T-cell (primary cell): Measurements from ENCODE around the gene GOLGA8S. TPM values are rescaled to one million over a fixed set of nuclear protein-coding genes. Genes with fewer than 3 reads are reported as not detected.
"Not testable (repeated sequence)": the region's sequence is repeated elsewhere in the genome, so short reads cannot be mapped to it uniquely, and the experiment has no call there.

ENCODE experiments used
- ATAC-seq, 4 experiments: fragments of 200-7000 bp in 3 of 4; fragments of 150-1000 bp in 1 of 4; cut with Tn5 transposase; replicated peaks in 1 of 4; 1 replicate in 3 of 4; 2 replicates in 1 of 4; pipeline ENCODE4 v1.10.0; 2021; ENCODE audit warnings: moderate library complexity in 3 of 4, mild to moderate bottlenecking in 2 of 4, moderate number of reproducible peaks in 1 of 4
- CTCF ChIA-PET, 2 donors: fragments of 300-600 bp; sonication (Branson Sonifier 250); formaldehyde crosslinking; loops; one replicate each; lab custom pipeline; 2022; ENCODE audit warnings: antibody characterized with exemption in 2 of 2; lab: Charles Lee
- POLR2A ChIA-PET, 2 donors: fragments of 300-600 bp; sonication (Branson Sonifier 250); formaldehyde crosslinking; loops; one replicate each; lab custom pipeline; 2022; ENCODE audit warnings: antibody characterized with exemption in 2 of 2; lab: Charles Lee
- DNase-seq, 35 experiments: peaks; one replicate each; pipeline versions ENCODE4 v3.0.0 to v3.0.0-alpha.2; 2013 to 2023
- H3K27ac ChIP-seq: one replicate; pipeline ENCODE4 v1.5.1; 2013; ENCODE audit warnings: low read length
- H3K27me3 ChIP-seq, 2 experiments: replicated peaks in 1 of 2; 1 replicate in 1 of 2; 2 replicates in 1 of 2; pipeline versions ENCODE4 v1.6.1 to v1.7.0; 2013; ENCODE audit warnings: low read length in 1 of 2, mixed read lengths in 1 of 2; ENCODE audit not compliant: control insufficient read depth in 2 of 2, insufficient read depth in 2 of 2; ENCODE audit errors: extremely low read depth in 1 of 2
- H3K36me3 ChIP-seq, 2 donors: 1 replicate in 1 of 2; 2 replicates in 1 of 2; pipeline versions ENCODE4 v1.6.1 to v1.7.0; 2013; ENCODE audit warnings: low read length in 1 of 2; ENCODE audit not compliant: control insufficient read depth in 2 of 2, insufficient read depth in 1 of 2; ENCODE audit errors: extremely low read depth in 1 of 2
- H3K4me1 ChIP-seq, 2 experiments: 1 replicate in 1 of 2; 2 replicates in 1 of 2; pipeline versions ENCODE4 v1.6.1 to v1.7.0; 2013; ENCODE audit warnings: low read length in 2 of 2, mixed read lengths in 1 of 2; ENCODE audit not compliant: insufficient read depth in 2 of 2, control insufficient read depth in 1 of 2; ENCODE audit errors: extremely low read depth in 1 of 2
- H3K4me3 ChIP-seq, 2 donors: 1 replicate in 1 of 2; 2 replicates in 1 of 2; pipeline versions ENCODE4 v1.5.1 to v1.7.0; 2013; ENCODE audit warnings: mild to moderate bottlenecking in 2 of 2, low read length in 1 of 2, moderate library complexity in 1 of 2; ENCODE audit not compliant: control insufficient read depth in 1 of 2; ENCODE audit errors: extremely low read depth in 1 of 2
- H3K9me3 ChIP-seq: 2 replicates; pipeline ENCODE4 v1.7.0; 2013
- H3K27ac Mint-ChIP-seq, 2 donors: one replicate each; pipeline ENCODE4 v1.8.0; 2020 to 2021; ENCODE audit warnings: mild to moderate bottlenecking in 2 of 2, mixed read lengths in 2 of 2
- H3K27me3 Mint-ChIP-seq, 2 donors: one replicate each; pipeline ENCODE4 v1.8.0; 2021 to 2022; ENCODE audit warnings: mixed read lengths in 2 of 2
- H3K36me3 Mint-ChIP-seq: one replicate; pipeline ENCODE4 v1.8.0; 2021; ENCODE audit warnings: mixed read lengths
- H3K4me1 Mint-ChIP-seq, 3 donors: one replicate each; pipeline ENCODE4 v1.8.0; 2020 to 2022; ENCODE audit warnings: mixed read lengths in 3 of 3, mild to moderate bottlenecking in 1 of 3
- H3K4me3 Mint-ChIP-seq, 3 donors: one replicate each; pipeline ENCODE4 v1.8.0; 2020 to 2022; ENCODE audit warnings: mild to moderate bottlenecking in 3 of 3, mixed read lengths in 3 of 3, moderate library complexity in 3 of 3
- H3K9me3 Mint-ChIP-seq, 3 donors: one replicate each; pipeline ENCODE4 v1.8.0; 2020 to 2022; ENCODE audit warnings: mixed read lengths in 3 of 3
- WGBS: methylation state at CpG from one replicate; pipeline ENCODE4 v1.1.5; 2013; ENCODE audit warnings: missing lambda C conversion rate; ENCODE audit not compliant: insufficient coverage; 5-methylcytosine and 5-hydroxymethylcytosine counted together
- total RNA-seq, 35 experiments: library from RNA in 6 of 35; stranded (reverse) in 6 of 35; fragments of 120-200 nt in 1 of 35; gene quantifications; one replicate each; pipeline versions ENCODE4 v1.2.1 to v1.2.4 and lab custom pipeline; 2013 to 2026

The GOLGA8S gene
- total RNA-seq, 5 donors from 2014 or later (not counting 1 experiment from before 2014, with no cell fraction given): 0.30 to 0.60 (median 0.32) TPM

DNA sequence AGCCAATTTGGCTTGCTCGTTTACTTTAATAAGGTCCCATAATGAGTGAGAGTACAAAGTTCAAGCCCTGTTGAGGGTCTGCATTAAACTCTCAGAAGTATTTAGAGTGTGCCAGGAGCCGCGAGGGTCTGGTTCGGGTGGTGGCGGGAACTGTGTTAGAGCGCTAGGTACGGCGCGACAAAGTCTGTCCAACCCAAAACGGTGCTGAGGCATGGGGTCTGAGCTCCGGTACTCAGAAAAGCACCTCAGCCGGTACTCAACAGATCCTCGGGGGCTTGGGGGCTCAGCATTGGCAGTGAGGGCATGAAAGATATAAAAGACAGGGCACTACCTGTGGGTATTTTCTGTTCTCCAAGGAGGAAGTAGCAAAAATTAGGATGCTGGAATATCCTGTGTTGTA lies 24.4 kb downstream of the GOLGA8S start:
- POLR2A ChIA-PET, H3K27ac Mint-ChIP-seq, H3K27ac ChIP-seq, H3K9me3 Mint-ChIP-seq, ATAC-seq, H3K36me3 Mint-ChIP-seq, H3K4me3 Mint-ChIP-seq, H3K27me3 ChIP-seq, DNase-seq, H3K27me3 Mint-ChIP-seq, H3K9me3 ChIP-seq, H3K36me3 ChIP-seq, CTCF ChIA-PET, H3K4me1 ChIP-seq, H3K4me1 Mint-ChIP-seq, H3K4me3 ChIP-seq: not testable (repeated sequence)
- 43% methylated on average over 1 of the region's 13 CpGs for WGBS

DNA sequence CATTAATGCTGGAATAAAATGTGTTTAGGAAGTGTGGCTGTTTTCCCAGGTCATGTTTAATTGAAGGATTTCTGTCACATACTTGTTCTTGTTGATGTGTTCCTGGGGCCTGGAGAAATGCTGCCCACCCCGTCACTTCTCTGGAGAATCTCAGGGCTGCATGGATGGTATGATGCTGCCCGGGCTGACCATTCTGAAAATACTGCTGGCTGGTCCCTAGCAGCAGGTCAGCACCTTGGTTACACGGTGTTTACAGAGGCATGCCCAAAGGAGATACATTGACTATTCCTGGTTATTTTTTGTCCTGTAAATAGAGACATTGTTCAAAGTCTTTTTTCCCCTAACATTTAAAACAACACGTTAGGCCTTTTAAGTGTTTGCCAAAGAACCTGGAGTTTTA lies 26.2 kb downstream of the GOLGA8S start:
- H3K4me1 ChIP-seq, H3K4me3 Mint-ChIP-seq, H3K36me3 Mint-ChIP-seq, CTCF ChIA-PET, H3K36me3 ChIP-seq, H3K27me3 ChIP-seq, H3K9me3 Mint-ChIP-seq, POLR2A ChIA-PET, DNase-seq, H3K4me3 ChIP-seq, H3K27ac Mint-ChIP-seq, H3K9me3 ChIP-seq, ATAC-seq, H3K27ac ChIP-seq, H3K27me3 Mint-ChIP-seq, H3K4me1 Mint-ChIP-seq: not testable (repeated sequence)
- WGBS: 71% methylated on average over 2 of the region's 4 CpGs

DNA sequence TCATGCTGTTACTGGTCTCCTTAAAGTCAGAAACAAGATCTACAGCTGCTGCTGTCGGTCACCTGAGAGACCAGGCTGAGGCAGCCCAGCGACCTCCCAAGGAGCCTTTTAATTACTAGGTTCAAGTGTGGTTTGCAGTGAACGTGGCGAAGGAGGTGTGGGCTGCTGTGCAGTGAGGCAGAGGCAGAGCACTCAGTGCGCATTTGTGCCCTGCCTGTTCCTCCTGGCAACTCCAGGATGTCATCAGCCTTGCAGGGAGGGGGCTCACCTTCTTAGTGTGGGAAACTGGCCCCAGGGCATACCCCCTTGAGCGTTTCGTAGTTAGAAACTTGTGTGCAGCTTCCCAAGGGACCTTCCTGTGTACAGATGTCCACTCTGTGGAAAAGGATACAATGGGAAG lies 26.6 kb downstream of the GOLGA8S start:
- CTCF ChIA-PET, H3K36me3 ChIP-seq, POLR2A ChIA-PET, H3K4me1 ChIP-seq, H3K9me3 ChIP-seq, H3K36me3 Mint-ChIP-seq, H3K27me3 Mint-ChIP-seq, H3K4me1 Mint-ChIP-seq, ATAC-seq, H3K27me3 ChIP-seq, H3K9me3 Mint-ChIP-seq, H3K4me3 ChIP-seq, H3K27ac ChIP-seq, DNase-seq, H3K4me3 Mint-ChIP-seq, H3K27ac Mint-ChIP-seq: not testable (repeated sequence)
- WGBS: 72% methylated on average over 5 of the region's 7 CpGs

DNA sequence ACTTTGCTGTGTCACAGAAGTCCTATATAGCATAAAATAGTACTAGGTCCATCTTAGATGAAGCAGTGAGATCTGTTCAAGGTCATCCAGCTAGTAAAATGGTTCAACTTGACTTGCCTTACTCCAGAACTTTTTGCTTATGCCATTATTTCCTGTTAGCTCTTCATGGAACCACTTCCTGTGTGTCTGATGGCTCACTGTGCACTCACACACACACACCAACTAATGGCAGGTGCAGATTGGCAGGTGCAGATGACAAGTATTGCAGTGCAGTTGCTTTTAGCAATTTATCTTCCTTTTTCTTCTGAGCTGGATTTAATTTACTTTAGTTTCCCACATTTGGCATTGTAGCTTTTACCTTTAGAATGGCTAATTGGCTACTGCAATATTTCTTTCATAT lies 29.8 kb downstream of the GOLGA8S start:
- Mint-ChIP-seq H3K4me3 (no peak overlapping the region), H3K27ac (no peak overlapping the region), H3K9me3 (no peaks in the 10 kb centered on the region), H3K27me3 (peaks cover 3 to 12% of the 10 kb centered on the region in 2 donors), H3K36me3 (no peaks in the 10 kb centered on the region), H3K4me1 (no peaks in the 10 kb centered on the region)
- Histone ChIP-seq H3K4me1 (no peaks in the 10 kb centered on the region), H3K9me3 (no peaks in the 10 kb centered on the region), H3K36me3 (no peaks in the 10 kb centered on the region), H3K27ac (no peak overlapping the region), H3K27me3 (peaks cover 0 to 9% of the 10 kb centered on the region in 2 experiments), H3K4me3 (no peak overlapping the region)
- DNase-seq (no peak), ATAC-seq (no peak)
- POLR2A ChIA-PET: no interaction called here
- CTCF ChIA-PET: no interaction called here

DNA sequence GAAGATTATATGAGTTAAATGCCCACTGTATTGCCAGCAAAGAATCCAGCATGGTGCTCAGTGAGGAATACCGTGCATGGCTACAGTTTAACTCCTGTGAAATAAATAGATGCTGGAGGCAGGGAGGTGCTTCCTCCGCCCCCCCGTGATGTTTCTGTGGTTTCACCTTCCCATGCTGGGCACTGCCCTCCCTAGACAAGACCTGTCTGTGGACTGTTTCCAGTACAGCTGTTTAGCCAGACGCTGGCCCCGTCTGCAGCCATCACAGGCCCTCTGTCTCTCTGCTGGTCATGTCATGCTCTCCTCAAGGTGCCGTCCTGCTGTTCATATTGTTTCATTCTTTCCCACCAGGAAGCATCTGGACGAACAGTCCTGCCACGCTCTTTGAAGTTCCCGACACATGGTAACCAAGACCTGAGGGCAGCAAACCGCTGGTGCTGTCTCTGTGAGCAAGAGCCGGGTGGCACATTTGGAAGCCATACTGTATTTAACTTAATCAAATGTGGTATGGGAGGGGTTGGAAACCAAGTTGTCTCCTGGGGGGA lies 31.4 kb downstream of the GOLGA8S start:
- Histone ChIP-seq H3K27me3 (peaks cover 0 to 9% of the 10 kb centered on the region in 2 experiments), H3K9me3 (no peaks in the 10 kb centered on the region), H3K4me1 (no peaks in the 10 kb centered on the region), H3K4me3 (no peak overlapping the region), H3K27ac (no peak overlapping the region), H3K36me3 (no peaks in the 10 kb centered on the region)
- ATAC-seq (no peak), DNase-seq (no peak)
- CTCF ChIA-PET: no interaction called here
- Mint-ChIP-seq H3K36me3 (no peaks in the 10 kb centered on the region), H3K27ac (no peak overlapping the region), H3K4me3 (no peak overlapping the region), H3K9me3 (no peaks in the 10 kb centered on the region), H3K4me1 (no peaks in the 10 kb centered on the region), H3K27me3 (peaks cover 3 to 12% of the 10 kb centered on the region in 2 donors)
- WGBS: 39% methylated on average over 10 of the region's 11 CpGs
- POLR2A ChIA-PET: no interaction called here

DNA sequence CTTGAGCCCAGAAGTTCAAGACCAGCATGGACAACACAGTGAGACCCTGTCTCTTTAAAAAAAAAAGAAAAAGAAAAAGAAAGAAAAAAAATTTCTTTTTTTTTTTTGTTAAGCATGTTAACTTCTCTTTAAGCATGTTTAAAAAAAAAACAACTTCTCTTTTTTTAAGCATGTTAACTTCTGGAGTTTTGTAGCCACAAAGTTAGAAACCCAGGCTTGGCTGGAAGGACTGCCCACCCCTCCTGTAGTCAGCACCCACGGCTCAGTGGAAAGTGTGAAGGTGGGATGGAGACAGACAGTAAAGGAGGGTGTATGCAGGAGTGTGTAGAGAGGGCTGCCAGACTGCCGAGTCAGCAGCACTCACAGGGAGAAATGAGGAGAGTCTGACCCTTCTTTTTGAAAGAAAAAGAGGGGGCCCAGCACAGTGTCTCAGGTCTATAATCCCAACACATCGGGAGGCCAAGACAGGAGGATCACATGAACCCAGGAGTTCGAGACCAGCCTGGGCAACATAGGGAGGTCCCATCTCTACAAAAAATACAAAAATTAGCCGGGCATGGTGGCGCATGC lies 33.2 kb downstream of the GOLGA8S start:
- no peak overlapping the region for H3K27ac ChIP-seq
- ChIA-PET POLR2A (no interaction called here), CTCF (no interaction called here)
- H3K4me3 ChIP-seq: no peak overlapping the region
- H3K4me1 ChIP-seq: no peaks in the 10 kb centered on the region
- peaks cover 0 to 9% of the 10 kb centered on the region in 2 experiments for H3K27me3 ChIP-seq
- no peaks in the 10 kb centered on the region for H3K9me3 ChIP-seq
- Mint-ChIP-seq H3K27ac (no peak overlapping the region), H3K9me3 (peaks cover 0 to 2% (median 0%) of the 10 kb centered on the region in 3 donors), H3K4me3 (no peak overlapping the region), H3K36me3 (no peaks in the 10 kb centered on the region), H3K27me3 (peaks cover 3 to 12% of the 10 kb centered on the region in 2 donors), H3K4me1 (no peaks in the 10 kb centered on the region)
- 17% methylated on average over 2 of the region's 6 CpGs for WGBS
- DNase-seq (no peak), ATAC-seq (no peak)
- no peaks in the 10 kb centered on the region for H3K36me3 ChIP-seq
